Neural cell (in vitro differentiated cells): ENCODE measurements around the gene EFEMP1. TPM values are rescaled to one million over a fixed set of nuclear protein-coding genes. Genes with fewer than 3 reads are reported as not detected.

ENCODE experiments used
- H2AFZ ChIP-seq: fragments of 200-600, 300-800 bp; sonication (generic), shearing (Covaris generic); 2 replicates; pipeline ENCODE4 v1.6.0; 2014; ENCODE audit warnings: low read depth, mild to moderate bottlenecking, antibody characterized with exemption, low read length, moderate library complexity
- H3F3A ChIP-seq: fragments of 200-600 bp; shearing (Covaris generic); 2 replicates; pipeline ENCODE4 v1.6.1; 2016; ENCODE audit warnings: mild to moderate bottlenecking, moderate library complexity, mixed read lengths, antibody characterized with exemption, low read length; ENCODE audit not compliant: insufficient read depth, poor library complexity, severe bottlenecking
- H3K27ac ChIP-seq: fragments of 200-600, 300-800 bp; sonication (generic), shearing (Covaris generic); 2 replicates; pipeline ENCODE4 v1.5.1; 2014; ENCODE audit warnings: mild to moderate bottlenecking, low read length, moderate library complexity
- H3K27me3 ChIP-seq: fragments of 300-800, 200-600 bp; sonication (generic), shearing (Covaris generic); 2 replicates; pipeline ENCODE4 v1.6.0; 2014; ENCODE audit warnings: mild to moderate bottlenecking, low read depth, low read length, moderate library complexity; ENCODE audit not compliant: insufficient read depth
- H3K36me3 ChIP-seq: fragments of 300-800, 200-600 bp; sonication (generic), shearing (Covaris generic); 2 replicates; pipeline ENCODE4 v1.5.1; 2014; ENCODE audit warnings: mild to moderate bottlenecking, antibody characterized with exemption, low read length, moderate library complexity; ENCODE audit not compliant: insufficient read depth
- H3K4me2 ChIP-seq: fragments of 300-800, 200-600 bp; sonication (generic), shearing (Covaris generic); 2 replicates; pipeline ENCODE4 v1.6.0; 2014; ENCODE audit warnings: mild to moderate bottlenecking, low read length
- H3K4me3 ChIP-seq: fragments of 300-800, 200-600 bp; sonication (generic), shearing (Covaris generic); 2 replicates; pipeline ENCODE4 v1.5.1; 2014; ENCODE audit warnings: mild to moderate bottlenecking, low read length, moderate library complexity
- H3K79me2 ChIP-seq: fragments of 200-600 bp; shearing (Covaris generic); replicated peaks from 2 replicates; pipeline ENCODE4 v1.6.0; 2014; ENCODE audit warnings: mild to moderate bottlenecking, low read length, moderate library complexity; ENCODE audit not compliant: insufficient read depth
- H3K9ac ChIP-seq: fragments of 300-800, 200-600 bp; sonication (generic), shearing (Covaris generic); 2 replicates; pipeline ENCODE4 v1.6.1; 2016; ENCODE audit warnings: mild to moderate bottlenecking, low read length, mixed read lengths
- H3K9me2 ChIP-seq: fragments of 200-600 bp; shearing (Covaris generic); 2 replicates; pipeline ENCODE4 v1.6.1; 2016; ENCODE audit warnings: mild to moderate bottlenecking, low read length, mixed read lengths; ENCODE audit not compliant: insufficient read depth
- H3K9me3 ChIP-seq: fragments of 200-600, 300-800 bp; sonication (generic), shearing (Covaris generic); 2 replicates; pipeline ENCODE4 v1.6.1; 2016; ENCODE audit warnings: mild to moderate bottlenecking, mixed run types, low read length, moderate library complexity, mixed read lengths
- H4K20me1 ChIP-seq: fragments of 200-600 bp; shearing (Covaris generic); 2 replicates; pipeline ENCODE4 v1.6.1; 2016; ENCODE audit warnings: mild to moderate bottlenecking, mixed run types; ENCODE audit not compliant: insufficient read depth
- CTCF ChIP-seq: fragments of 450-650 bp; IDR thresholded peaks from 2 replicates; pipeline ENCODE4 v1.5.1; 2014; ENCODE audit warnings: antibody characterized with exemption, mild to moderate bottlenecking, moderate library complexity; ENCODE audit not compliant: poor library complexity, severe bottlenecking
- EP300 ChIP-seq: fragments of 450-650 bp; conservative IDR thresholded peaks from 2 replicates; pipeline ENCODE4 v1.6.1; 2014; ENCODE audit warnings: antibody characterized with exemption, mild to moderate bottlenecking, moderate library complexity; ENCODE audit not compliant: poor library complexity, severe bottlenecking
- EZH2 ChIP-seq: fragments of 200-600, 300-800 bp; shearing (Covaris generic), sonication (generic); IDR thresholded peaks from 2 replicates; pipeline ENCODE4 v1.6.1; 2014; ENCODE audit warnings: antibody characterized with exemption, low read length, borderline replicate concordance, mild to moderate bottlenecking; ENCODE audit not compliant: insufficient read depth, poor library complexity, severe bottlenecking
- MXI1 ChIP-seq: fragments of 450-650 bp; conservative IDR thresholded peaks from 2 replicates; pipeline ENCODE4 v1.6.1; 2014; ENCODE audit warnings: antibody characterized with exemption, mild to moderate bottlenecking; ENCODE audit not compliant: poor library complexity, severe bottlenecking
- POLR2AphosphoS5 ChIP-seq: IDR thresholded peaks from 2 replicates; pipeline ENCODE4 v1.6.1; 2012
- RAD21 ChIP-seq: fragments of 450-650 bp; conservative IDR thresholded peaks from 2 replicates; pipeline ENCODE4 v1.6.1; 2014; ENCODE audit warnings: antibody characterized with exemption, mild to moderate bottlenecking, moderate library complexity
- SMC3 ChIP-seq: fragments of 450-650 bp; conservative IDR thresholded peaks from 2 replicates; pipeline ENCODE4 v1.6.1; 2014; ENCODE audit warnings: antibody characterized with exemption, mild to moderate bottlenecking, moderate library complexity; ENCODE audit not compliant: poor library complexity
- TAF1 ChIP-seq: IDR thresholded peaks from 2 replicates; pipeline ENCODE4 v1.6.1; 2012; ENCODE audit warnings: low read depth
- polyA plus RNA-seq: library from polyadenylated mRNA; depleted of rRNA; stranded (reverse); fragments of >200 nt; gene quantifications from 2 replicates; pipeline ENCODE4 v1.2.3, GENCODE V29; 2014
- TF ChIP-seq, protein P1 (sequence below): IDR thresholded peaks from 2 replicates; pipeline ENCODE4 v1.6.1; 2012; ENCODE audit warnings: borderline replicate concordance

EFEMP1 gene
- polyA plus RNA-seq, 1 donor from 2014 or later, result 2.7 TPM

DNA sequence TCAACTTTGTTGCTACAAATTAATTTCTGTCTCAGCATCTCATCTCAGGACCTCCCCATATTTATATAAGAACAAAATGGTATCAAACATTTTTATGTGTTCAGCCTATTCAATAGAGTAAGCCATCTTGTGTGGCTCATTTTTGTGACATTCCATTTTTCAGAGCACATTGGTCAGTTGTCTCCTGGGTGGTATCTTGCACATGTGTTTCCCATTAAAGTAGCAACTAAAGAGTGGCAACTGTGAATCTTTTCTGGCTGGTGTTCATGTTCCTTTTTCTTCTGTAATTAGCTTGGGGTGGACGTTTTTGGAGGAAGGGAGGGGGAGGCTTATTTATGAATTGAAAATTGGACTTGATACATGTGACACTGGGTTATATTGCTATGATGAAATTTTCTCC is 45.4 kb upstream of the EFEMP1 start:
- Histone ChIP-seq H3F3A (no peaks in the 10 kb centered on the region), H3K79me2 (no peaks in the 10 kb centered on the region), H3K9me2 (no peaks in the 10 kb centered on the region), H3K27me3 (no peaks in the 10 kb centered on the region), H3K4me3 (no peak overlapping the region), H2AFZ (no peak overlapping the region), H3K27ac (no peak overlapping the region), H3K9ac (no peak overlapping the region), H3K4me2 (no peak overlapping the region), H4K20me1 (no peaks in the 10 kb centered on the region), H3K36me3 (peaks cover 6% of the 10 kb centered on the region), H3K9me3 (peaks cover 3% of the 10 kb centered on the region)
- TF ChIP-seq EZH2, result no peak
- no peak for TF ChIP-seq MXI1
- TF ChIP-seq RAD21, result no peak
- TF ChIP-seq POLR2AphosphoS5, result no peak
- no peak for TF ChIP-seq SMC3
- TF ChIP-seq EP300, result no peak
- no peak for TF ChIP-seq TAF1
- TF ChIP-seq, protein P1, sequence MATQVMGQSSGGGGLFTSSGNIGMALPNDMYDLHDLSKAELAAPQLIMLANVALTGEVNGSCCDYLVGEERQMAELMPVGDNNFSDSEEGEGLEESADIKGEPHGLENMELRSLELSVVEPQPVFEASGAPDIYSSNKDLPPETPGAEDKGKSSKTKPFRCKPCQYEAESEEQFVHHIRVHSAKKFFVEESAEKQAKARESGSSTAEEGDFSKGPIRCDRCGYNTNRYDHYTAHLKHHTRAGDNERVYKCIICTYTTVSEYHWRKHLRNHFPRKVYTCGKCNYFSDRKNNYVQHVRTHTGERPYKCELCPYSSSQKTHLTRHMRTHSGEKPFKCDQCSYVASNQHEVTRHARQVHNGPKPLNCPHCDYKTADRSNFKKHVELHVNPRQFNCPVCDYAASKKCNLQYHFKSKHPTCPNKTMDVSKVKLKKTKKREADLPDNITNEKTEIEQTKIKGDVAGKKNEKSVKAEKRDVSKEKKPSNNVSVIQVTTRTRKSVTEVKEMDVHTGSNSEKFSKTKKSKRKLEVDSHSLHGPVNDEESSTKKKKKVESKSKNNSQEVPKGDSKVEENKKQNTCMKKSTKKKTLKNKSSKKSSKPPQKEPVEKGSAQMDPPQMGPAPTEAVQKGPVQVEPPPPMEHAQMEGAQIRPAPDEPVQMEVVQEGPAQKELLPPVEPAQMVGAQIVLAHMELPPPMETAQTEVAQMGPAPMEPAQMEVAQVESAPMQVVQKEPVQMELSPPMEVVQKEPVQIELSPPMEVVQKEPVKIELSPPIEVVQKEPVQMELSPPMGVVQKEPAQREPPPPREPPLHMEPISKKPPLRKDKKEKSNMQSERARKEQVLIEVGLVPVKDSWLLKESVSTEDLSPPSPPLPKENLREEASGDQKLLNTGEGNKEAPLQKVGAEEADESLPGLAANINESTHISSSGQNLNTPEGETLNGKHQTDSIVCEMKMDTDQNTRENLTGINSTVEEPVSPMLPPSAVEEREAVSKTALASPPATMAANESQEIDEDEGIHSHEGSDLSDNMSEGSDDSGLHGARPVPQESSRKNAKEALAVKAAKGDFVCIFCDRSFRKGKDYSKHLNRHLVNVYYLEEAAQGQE, result no peak
- no peak for TF ChIP-seq CTCF

DNA sequence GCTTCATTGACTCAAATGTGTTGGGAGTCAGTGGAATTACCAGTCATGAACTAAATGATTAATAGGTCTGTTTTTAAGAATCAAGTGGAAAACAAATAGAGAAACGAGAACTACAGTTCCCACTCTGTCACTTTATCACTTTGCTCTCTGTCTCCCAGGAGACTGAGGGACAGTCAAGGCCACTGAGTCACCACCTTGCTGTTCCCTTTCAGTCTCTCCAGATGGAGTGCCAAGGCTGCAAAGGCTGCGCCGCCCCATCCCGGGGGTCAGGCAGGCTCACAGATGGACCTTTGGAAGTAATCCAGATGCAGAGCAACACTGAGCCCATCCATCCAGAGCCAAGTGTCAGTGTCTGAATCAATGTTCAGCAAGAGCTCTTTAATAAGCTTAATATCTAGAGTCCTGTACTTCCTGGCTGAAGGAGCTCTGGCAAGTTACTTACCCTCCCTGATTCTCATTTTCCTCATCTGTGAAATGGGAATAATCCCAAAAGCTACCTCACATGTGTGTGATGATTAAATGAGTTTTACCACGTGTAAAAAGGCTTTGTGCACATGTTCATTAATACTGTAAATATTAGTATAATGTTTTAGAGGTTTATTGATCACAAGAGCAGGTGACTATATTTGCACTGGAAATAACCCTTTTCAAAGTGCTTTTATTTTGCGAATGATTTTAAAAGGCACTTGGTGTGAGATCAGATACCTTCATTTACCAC is 43.0 kb upstream of the EFEMP1 start:
- H3K27ac ChIP-seq, result no peak overlapping the region
- peaks cover 3% of the 10 kb centered on the region for H3K9me3 ChIP-seq
- TF ChIP-seq TAF1, result no peak
- TF ChIP-seq EZH2, result no peak
- no peak for TF ChIP-seq SMC3
- TF ChIP-seq CTCF, result no peak
- TF ChIP-seq MXI1, result no peak
- TF ChIP-seq RAD21, result no peak
- TF ChIP-seq, protein P1, result no peak
- TF ChIP-seq POLR2AphosphoS5, result no peak
- TF ChIP-seq EP300, result no peak
- no peaks in the 10 kb centered on the region for H3K27me3 ChIP-seq
- no peaks in the 10 kb centered on the region for H3F3A ChIP-seq
- no peaks in the 10 kb centered on the region for H3K79me2 ChIP-seq
- H3K4me3 ChIP-seq, result no peak overlapping the region
- H3K9me2 ChIP-seq, result no peaks in the 10 kb centered on the region
- H2AFZ ChIP-seq, result no peak overlapping the region
- H4K20me1 ChIP-seq, result no peaks in the 10 kb centered on the region
- no peak overlapping the region for H3K9ac ChIP-seq
- no peaks in the 10 kb centered on the region for H3K36me3 ChIP-seq
- no peak overlapping the region for H3K4me2 ChIP-seq
